ENCODE results near the gene HOOK1.

DNA sequence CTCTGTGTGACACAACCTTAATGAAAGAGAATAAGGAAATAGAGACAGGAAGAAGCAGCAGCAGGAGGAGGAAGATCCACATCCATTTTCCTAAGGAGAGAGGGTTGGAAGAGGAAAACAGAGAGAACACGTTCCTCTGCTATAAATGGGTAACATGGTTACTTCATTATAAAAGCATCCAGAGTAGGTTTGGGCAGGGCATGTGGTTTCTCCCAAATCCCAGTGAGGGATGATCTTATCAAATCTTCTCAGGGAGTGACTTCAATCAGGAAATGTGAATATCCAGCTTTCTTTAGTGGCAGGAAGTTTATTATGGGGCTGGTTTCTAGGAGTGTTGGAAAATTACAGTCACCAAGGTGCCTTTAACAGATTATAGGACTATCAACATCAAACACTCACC lies 100.8 kb downstream of the HOOK1 start:
- TF ChIP-seq, protein P1, sequence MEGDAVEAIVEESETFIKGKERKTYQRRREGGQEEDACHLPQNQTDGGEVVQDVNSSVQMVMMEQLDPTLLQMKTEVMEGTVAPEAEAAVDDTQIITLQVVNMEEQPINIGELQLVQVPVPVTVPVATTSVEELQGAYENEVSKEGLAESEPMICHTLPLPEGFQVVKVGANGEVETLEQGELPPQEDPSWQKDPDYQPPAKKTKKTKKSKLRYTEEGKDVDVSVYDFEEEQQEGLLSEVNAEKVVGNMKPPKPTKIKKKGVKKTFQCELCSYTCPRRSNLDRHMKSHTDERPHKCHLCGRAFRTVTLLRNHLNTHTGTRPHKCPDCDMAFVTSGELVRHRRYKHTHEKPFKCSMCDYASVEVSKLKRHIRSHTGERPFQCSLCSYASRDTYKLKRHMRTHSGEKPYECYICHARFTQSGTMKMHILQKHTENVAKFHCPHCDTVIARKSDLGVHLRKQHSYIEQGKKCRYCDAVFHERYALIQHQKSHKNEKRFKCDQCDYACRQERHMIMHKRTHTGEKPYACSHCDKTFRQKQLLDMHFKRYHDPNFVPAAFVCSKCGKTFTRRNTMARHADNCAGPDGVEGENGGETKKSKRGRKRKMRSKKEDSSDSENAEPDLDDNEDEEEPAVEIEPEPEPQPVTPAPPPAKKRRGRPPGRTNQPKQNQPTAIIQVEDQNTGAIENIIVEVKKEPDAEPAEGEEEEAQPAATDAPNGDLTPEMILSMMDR (IDR thresholded peaks at IDR 0.05): no peak
- TF ChIP-seq JUN (CRISPR knock-in tag; IDR thresholded peaks at IDR 0.05): no peak
- TF ChIP-seq, protein P2, sequence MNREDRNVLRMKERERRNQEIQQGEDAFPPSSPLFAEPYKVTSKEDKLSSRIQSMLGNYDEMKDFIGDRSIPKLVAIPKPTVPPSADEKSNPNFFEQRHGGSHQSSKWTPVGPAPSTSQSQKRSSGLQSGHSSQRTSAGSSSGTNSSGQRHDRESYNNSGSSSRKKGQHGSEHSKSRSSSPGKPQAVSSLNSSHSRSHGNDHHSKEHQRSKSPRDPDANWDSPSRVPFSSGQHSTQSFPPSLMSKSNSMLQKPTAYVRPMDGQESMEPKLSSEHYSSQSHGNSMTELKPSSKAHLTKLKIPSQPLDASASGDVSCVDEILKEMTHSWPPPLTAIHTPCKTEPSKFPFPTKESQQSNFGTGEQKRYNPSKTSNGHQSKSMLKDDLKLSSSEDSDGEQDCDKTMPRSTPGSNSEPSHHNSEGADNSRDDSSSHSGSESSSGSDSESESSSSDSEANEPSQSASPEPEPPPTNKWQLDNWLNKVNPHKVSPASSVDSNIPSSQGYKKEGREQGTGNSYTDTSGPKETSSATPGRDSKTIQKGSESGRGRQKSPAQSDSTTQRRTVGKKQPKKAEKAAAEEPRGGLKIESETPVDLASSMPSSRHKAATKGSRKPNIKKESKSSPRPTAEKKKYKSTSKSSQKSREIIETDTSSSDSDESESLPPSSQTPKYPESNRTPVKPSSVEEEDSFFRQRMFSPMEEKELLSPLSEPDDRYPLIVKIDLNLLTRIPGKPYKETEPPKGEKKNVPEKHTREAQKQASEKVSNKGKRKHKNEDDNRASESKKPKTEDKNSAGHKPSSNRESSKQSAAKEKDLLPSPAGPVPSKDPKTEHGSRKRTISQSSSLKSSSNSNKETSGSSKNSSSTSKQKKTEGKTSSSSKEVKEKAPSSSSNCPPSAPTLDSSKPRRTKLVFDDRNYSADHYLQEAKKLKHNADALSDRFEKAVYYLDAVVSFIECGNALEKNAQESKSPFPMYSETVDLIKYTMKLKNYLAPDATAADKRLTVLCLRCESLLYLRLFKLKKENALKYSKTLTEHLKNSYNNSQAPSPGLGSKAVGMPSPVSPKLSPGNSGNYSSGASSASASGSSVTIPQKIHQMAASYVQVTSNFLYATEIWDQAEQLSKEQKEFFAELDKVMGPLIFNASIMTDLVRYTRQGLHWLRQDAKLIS (CRISPR knock-in tag; IDR thresholded peaks at IDR 0.05; ENCODE audit: borderline replicate concordance): no peak
- TF ChIP-seq, protein P3, sequence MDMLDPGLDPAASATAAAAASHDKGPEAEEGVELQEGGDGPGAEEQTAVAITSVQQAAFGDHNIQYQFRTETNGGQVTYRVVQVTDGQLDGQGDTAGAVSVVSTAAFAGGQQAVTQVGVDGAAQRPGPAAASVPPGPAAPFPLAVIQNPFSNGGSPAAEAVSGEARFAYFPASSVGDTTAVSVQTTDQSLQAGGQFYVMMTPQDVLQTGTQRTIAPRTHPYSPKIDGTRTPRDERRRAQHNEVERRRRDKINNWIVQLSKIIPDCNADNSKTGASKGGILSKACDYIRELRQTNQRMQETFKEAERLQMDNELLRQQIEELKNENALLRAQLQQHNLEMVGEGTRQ (CRISPR knock-in tag; IDR thresholded peaks at IDR 0.05): no peak
- TF ChIP-seq, protein P4, sequence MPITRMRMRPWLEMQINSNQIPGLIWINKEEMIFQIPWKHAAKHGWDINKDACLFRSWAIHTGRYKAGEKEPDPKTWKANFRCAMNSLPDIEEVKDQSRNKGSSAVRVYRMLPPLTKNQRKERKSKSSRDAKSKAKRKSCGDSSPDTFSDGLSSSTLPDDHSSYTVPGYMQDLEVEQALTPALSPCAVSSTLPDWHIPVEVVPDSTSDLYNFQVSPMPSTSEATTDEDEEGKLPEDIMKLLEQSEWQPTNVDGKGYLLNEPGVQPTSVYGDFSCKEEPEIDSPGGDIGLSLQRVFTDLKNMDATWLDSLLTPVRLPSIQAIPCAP (CRISPR knock-in tag; IDR thresholded peaks at IDR 0.05): no peak
- no peak for TF ChIP-seq ETV6 (CRISPR knock-in tag; IDR thresholded peaks at IDR 0.05)
- TF ChIP-seq, protein P5, sequence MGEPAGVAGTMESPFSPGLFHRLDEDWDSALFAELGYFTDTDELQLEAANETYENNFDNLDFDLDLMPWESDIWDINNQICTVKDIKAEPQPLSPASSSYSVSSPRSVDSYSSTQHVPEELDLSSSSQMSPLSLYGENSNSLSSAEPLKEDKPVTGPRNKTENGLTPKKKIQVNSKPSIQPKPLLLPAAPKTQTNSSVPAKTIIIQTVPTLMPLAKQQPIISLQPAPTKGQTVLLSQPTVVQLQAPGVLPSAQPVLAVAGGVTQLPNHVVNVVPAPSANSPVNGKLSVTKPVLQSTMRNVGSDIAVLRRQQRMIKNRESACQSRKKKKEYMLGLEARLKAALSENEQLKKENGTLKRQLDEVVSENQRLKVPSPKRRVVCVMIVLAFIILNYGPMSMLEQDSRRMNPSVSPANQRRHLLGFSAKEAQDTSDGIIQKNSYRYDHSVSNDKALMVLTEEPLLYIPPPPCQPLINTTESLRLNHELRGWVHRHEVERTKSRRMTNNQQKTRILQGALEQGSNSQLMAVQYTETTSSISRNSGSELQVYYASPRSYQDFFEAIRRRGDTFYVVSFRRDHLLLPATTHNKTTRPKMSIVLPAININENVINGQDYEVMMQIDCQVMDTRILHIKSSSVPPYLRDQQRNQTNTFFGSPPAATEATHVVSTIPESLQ (CRISPR knock-in tag; IDR thresholded peaks at IDR 0.05): no peak
- TF ChIP-seq, protein P6, sequence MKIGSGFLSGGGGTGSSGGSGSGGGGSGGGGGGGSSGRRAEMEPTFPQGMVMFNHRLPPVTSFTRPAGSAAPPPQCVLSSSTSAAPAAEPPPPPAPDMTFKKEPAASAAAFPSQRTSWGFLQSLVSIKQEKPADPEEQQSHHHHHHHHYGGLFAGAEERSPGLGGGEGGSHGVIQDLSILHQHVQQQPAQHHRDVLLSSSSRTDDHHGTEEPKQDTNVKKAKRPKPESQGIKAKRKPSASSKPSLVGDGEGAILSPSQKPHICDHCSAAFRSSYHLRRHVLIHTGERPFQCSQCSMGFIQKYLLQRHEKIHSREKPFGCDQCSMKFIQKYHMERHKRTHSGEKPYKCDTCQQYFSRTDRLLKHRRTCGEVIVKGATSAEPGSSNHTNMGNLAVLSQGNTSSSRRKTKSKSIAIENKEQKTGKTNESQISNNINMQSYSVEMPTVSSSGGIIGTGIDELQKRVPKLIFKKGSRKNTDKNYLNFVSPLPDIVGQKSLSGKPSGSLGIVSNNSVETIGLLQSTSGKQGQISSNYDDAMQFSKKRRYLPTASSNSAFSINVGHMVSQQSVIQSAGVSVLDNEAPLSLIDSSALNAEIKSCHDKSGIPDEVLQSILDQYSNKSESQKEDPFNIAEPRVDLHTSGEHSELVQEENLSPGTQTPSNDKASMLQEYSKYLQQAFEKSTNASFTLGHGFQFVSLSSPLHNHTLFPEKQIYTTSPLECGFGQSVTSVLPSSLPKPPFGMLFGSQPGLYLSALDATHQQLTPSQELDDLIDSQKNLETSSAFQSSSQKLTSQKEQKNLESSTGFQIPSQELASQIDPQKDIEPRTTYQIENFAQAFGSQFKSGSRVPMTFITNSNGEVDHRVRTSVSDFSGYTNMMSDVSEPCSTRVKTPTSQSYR (CRISPR knock-in tag; IDR thresholded peaks at IDR 0.05): no peak
